ENCODE measurements around the gene RAB27B. TPM values are rescaled to one million over a fixed set of nuclear protein-coding genes. Genes with fewer than 3 reads are reported as not detected.

The RAB27B gene
- total RNA-seq, 2 donors from 2014 or later, result 0.11 to 1.1 TPM

Other genes with a start within 250 kb of the RAB27B start
- not detected for gene DYNAP, start 237.2 kb upstream of the RAB27B start, total RNA-seq
- gene CCDC68, start 131.0 kb downstream of the RAB27B start, total RNA-seq, result 1 to 10 TPM; 7.3 to 8.0 TPM

Data from right atrium auricular region (tissue), 2 donors.